Activated CD4-positive, alpha-beta T cell treated with anti-CD3 and anti-CD28 coated beads, Interleukin-2, Interleukin-4, amounts not matched to agents 100 ng/mL and 50 ng/mL, durations not matched to agents 16 hours and 8 hours (primary cell): ENCODE results near the gene UBXN2A.
"Not testable (repeated sequence)": the region's sequence is repeated elsewhere in the genome, so short reads cannot be mapped to it uniquely, and the experiment has no call there.

Source experiments
- DNase-seq: peaks from one replicate; pipeline ENCODE4 v3.0.0-alpha.2; 2020; ENCODE audit warnings: low spot score

Gene UBXN2A

GRCh38 chr2:23940718-23941620 lies 706 bp downstream of the UBXN2A start:
- peak; percentile 56 for DNase-seq

GRCh38 chr2:23941644-23942043 lies 1.4 kb downstream of the UBXN2A start:
- DNase-seq: no peak

GRCh38 chr2:23943666-23944065 lies 3.4 kb downstream of the UBXN2A start:
- no peak for DNase-seq

- DNase-seq: no peak
Measured at GRCh38 chr2:23944527-23944926, 4.3 kb downstream of the UBXN2A start.

GRCh38 chr2:23944976-23945375 lies 4.7 kb downstream of the UBXN2A start:
- no peak for DNase-seq

GRCh38 chr2:23947350-23947749 lies 7.1 kb downstream of the UBXN2A start:
- DNase-seq: no peak

- DNase-seq: not testable (repeated sequence)
Measured at GRCh38 chr2:23952558-23952957, 12.3 kb downstream of the UBXN2A start.

GRCh38 chr2:23953625-23954024 lies 13.4 kb downstream of the UBXN2A start:
- DNase-seq: no peak

GRCh38 chr2:23954325-23955014 lies 14.2 kb downstream of the UBXN2A start:
- DNase-seq: no peak

GRCh38 chr2:23967846-23968245 lies 27.6 kb downstream of the UBXN2A start:
- DNase-seq: no peak

GRCh38 chr2:23976883-23977282 lies 36.6 kb downstream of the UBXN2A start:
- no peak for DNase-seq

GRCh38 chr2:23988371-23988770 lies 48.1 kb downstream of the UBXN2A start:
- peak; percentile 15 for DNase-seq

- no peak for DNase-seq
Measured at GRCh38 chr2:23992931-23993330, 52.7 kb downstream of the UBXN2A start.

GRCh38 chr2:23993736-23994269 lies 53.5 kb downstream of the UBXN2A start:
- no peak for DNase-seq

- DNase-seq: no peak
Measured at GRCh38 chr2:23994567-23994966, 54.3 kb downstream of the UBXN2A start.

GRCh38 chr2:24007693-24008092 lies 67.4 kb downstream of the UBXN2A start:
- DNase-seq: no peak

GRCh38 chr2:24008672-24009366 lies 68.6 kb downstream of the UBXN2A start:
- no peak for DNase-seq

GRCh38 chr2:24009367-24009679 lies 69.1 kb downstream of the UBXN2A start:
- no peak for DNase-seq

- no peak for DNase-seq
Measured at GRCh38 chr2:24009680-24010476, 69.6 kb downstream of the UBXN2A start, which contains the start of gene MFSD2B. Gene MFSD2B (plus strand): TSS chr2:24010085. CDS start chr2:24010097, 12 bp downstream.

GRCh38 chr2:24010477-24011249 lies 70.4 kb downstream of the UBXN2A start:
- DNase-seq: no peak
